GF-D8 (cell line): ENCODE results near the gene CXCL6.
A peak's percentile ranks its signal among the peaks of the same experiment; 100 is the strongest.

Experiments used
- DNase-seq: peaks from one replicate; lab custom pipeline; 2025; lab: John Stamatoyannopoulos, UW

The CXCL6 gene

GRCh38 chr4:73836373-73837279 is at the start of gene CXCL6:
Gene CXCL6 (plus strand): TSS chr4:73836678. CDS start chr4:73836751, 73 bp downstream.
- no peak for DNase-seq

DNA sequence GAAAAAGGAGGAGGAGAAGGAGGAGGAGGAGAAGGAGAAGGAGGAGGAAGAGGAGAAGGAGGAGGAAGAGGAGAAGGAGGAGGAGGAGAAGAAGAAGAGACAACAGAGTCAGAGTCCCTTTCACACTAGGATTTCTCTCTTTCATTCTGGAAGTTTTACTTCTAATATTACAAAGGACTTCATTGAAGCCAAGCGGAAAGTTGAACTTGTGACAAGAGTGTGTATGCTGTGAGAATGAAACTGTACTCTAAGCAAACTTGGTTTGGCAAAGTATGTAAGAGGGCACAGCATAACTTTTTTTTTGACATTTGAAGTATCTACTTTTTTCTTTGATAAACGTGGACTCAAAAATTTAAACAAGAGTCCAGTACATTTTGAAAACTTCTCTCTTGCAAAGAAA is 48.1 kb upstream of the CXCL6 start:
- no peak for DNase-seq

GRCh38 chr4:73798842-73799241 is 37.6 kb upstream of the CXCL6 start:
- no peak for DNase-seq

- no peak for DNase-seq
Observed at GRCh38 chr4:73800206-73800605, 36.3 kb upstream of the CXCL6 start.

- no peak for DNase-seq
Observed at GRCh38 chr4:73801692-73802091, 34.8 kb upstream of the CXCL6 start.

GRCh38 chr4:73803213-73803612 is 33.3 kb upstream of the CXCL6 start:
- DNase-seq = no peak

GRCh38 chr4:73810191-73810590 is 26.3 kb upstream of the CXCL6 start:
- DNase-seq = no peak

- DNase-seq = no peak
Observed at GRCh38 chr4:73811841-73812240, 24.6 kb upstream of the CXCL6 start.

DNA sequence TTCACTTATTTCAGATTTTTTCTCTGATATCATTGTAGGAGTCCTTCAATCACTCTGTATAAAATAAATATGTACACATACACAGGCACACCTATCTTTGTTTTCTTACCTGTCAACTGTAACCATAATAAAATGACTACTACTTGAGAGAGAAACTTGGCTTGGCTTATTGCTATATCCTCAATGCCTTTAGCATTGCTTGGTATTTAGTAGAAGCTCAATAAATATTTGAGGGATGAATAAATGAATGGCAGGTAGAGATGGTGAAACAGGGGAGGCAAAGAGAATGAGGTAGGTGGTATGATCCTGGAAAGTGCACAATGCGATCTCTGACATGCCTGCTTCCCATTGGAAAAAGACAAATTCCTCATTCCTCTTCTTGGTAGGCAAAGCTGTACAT is 21.8 kb upstream of the CXCL6 start:
- DNase-seq = no peak

DNA sequence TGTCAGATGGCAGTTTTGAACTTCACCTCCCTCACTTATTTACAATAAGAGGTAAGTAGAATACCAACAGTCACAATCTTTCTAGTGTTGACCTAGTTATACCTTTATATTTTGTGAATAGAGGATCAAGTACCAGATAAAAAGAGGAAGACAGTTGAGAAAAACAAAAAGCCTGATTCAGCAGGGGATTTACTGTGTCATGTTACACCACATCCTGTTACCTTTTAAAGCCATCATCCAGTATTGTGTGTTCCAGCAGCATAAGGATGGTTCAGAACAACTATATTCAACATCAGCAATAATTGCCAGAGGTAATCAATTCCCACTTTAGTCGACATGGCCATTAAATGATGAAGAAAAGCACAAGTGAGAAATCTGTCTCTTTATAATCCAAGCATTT is 21.3 kb upstream of the CXCL6 start:
- no peak for DNase-seq

GRCh38 chr4:73816814-73817213 is 19.7 kb upstream of the CXCL6 start:
- no peak for DNase-seq

DNA sequence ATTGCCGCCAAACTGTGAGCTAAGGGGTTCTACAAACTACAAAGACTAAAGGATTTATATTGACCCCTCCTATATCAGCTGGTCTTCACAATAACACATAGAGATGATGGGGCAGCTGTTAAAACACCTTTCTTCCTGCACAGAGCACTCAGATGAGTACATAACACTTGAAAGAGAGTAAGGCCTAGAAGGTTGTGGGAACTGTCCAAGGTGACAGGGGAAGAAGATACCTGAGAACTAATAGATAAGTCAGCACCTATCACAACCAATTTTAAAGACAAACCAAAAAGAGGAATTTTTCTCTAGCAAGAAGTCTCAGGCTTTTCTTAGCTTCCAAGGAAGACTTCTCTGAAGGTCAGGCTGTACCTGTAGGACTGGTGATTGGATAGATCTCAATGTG is 19.1 kb upstream of the CXCL6 start:
- no peak for DNase-seq

- DNase-seq = no peak
Observed at GRCh38 chr4:73821325-73821724, 15.2 kb upstream of the CXCL6 start.

DNA sequence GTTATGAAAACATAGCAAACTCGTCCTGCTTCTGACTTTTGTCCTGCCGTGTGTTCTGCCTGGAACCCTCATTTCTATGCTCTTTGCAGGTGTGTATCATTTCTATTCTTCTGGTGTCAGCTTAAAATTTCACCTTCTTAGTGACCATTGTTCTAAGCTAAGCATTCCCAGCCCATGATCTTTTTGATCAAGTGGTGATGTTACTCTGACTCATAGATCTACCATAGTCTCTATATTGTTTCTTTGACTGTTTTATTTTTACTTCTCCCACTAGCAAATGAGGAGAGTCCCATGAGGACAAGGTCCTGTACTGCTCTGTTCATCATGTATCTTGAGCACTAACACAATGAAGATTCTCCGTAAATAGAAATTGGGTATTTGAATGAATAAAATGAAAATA is 14.1 kb upstream of the CXCL6 start:
- DNase-seq = no peak

DNA sequence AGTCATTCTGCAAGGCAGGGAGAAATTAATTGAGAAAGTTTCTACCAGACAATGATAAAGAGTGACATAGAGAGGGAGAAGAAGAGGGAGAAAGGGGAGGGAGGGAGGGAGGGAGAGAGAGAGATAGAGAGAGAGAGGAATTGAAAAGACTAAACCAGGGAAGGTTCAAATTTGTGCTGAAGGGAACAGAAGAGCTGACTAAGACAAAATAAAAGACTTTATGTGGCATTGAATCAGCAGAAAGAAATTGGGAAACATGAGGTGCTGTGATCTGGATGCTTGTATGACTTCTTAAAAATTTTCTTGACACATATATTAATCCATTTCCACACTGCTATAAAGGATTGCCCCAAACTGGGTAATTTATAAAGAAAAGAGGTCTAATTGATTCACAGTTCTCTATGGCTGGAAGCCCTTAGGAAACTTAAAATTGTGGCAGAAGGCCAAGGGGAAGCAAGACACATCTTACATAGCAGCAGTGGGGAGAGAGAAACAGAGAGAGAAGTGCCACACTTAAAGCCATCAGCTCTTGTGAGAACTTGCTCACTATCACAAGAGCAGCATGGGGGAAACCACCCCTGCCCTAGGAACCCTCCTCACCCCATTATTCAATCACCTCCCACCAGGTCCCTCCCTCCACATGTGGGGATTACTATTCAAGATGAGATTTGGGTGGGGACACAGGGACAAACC is 13.5 kb upstream of the CXCL6 start:
- DNase-seq = no peak

- no peak for DNase-seq
Observed at GRCh38 chr4:73823760-73824159, 12.7 kb upstream of the CXCL6 start.

DNA sequence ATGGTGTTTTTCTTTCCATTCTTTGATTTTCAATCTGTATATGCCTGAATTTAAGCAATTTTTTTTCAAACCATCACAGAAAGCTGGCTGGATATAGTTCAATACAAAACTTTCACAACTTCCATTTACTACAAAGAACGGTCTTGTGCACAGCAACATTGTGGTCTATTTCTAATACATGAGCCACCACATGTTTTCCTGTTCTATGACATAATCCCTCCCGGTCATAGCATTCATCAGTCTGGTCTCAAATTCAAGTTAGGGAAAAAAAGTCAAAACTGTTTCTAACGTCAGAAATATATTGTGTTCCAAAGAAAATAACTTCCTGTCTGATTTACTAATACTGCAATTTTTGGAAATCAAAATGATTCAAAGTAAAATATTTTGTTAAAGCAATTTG is 7.5 kb upstream of the CXCL6 start:
- peak; percentile 67 for DNase-seq

GRCh38 chr4:73831569-73831968 is 4.9 kb upstream of the CXCL6 start:
- DNase-seq = no peak

GRCh38 chr4:73832651-73833237 is 3.7 kb upstream of the CXCL6 start:
- no peak for DNase-seq

DNA sequence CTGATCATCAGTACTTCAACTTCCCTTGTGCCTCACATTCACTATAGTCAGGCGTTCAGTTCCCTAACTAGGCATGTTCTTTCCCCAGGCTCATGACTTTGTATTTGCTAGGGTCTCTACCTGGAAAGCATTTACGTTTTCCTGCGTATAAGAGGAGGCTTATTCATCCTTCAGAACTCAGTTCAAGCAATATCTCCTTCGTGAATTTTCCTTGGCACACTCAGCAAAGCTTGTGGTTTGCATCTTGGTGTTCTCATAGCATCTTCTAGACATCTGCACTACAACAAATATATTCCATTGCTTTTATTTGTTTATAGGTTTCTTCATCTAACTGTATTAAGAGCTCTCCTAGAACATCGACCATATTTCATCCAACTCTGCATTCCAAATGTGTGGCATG is 2.6 kb downstream of the CXCL6 start:
- no peak for DNase-seq

GRCh38 chr4:73839715-73840114 is 3.2 kb downstream of the CXCL6 start:
- DNase-seq = no peak

DNA sequence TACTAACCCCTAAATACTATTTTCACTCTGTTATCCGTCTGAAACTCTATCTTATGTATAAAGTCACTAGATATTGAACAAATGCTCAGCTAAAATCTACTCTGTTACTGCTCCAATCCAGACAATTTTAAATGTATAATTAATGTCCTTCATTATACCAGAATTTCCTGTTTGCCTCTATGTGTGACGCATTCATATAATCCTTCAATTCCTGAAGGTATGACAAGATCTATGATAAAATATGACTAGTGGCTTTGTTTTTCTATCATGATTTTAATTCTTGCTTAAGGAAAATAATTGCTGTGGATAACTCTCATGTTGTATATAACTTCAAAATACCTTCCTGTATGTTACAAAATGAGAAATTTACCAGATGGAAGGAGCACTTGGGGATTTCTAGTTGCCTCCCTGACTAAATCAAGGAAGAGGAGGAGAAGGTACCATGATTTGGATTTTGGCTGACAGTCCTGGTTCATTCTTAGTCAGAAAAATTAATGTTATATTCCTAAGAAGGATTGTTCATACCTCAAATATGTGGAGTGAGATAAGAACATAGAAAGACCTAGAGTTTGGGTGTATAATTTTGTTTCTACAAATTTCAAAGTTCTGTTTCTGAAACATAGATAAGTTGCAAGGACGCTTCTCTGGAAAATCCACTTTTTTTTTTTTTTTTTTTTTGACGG is 4.9 kb downstream of the CXCL6 start:
- DNase-seq = no peak
